GM23338 (cell line): Measurements from ENCODE around the gene ZNF148. TPM values are rescaled to one million over a fixed set of nuclear protein-coding genes. Genes with fewer than 3 reads are reported as not detected.

ENCODE experiments used
- ATAC-seq: fragments of 200-7000 bp; cut with Tn5 transposase; 3 replicates; pipeline ENCODE4 v1.9.1; 2020
- DNase-seq: peaks from one replicate; pipeline ENCODE4 v3.0.0-alpha.2; 2015; ENCODE audit warnings: low spot score
- H2AFZ ChIP-seq: fragments of 200-600 bp; sonication (generic); 2 replicates; pipeline ENCODE4 v1.8.0; 2016; ENCODE audit warnings: antibody characterized with exemption, mild to moderate bottlenecking, moderate library complexity
- H3F3A ChIP-seq: fragments of 200-600 bp; sonication (generic); replicated peaks from 2 replicates; pipeline ENCODE4 v1.8.0; 2017; ENCODE audit warnings: antibody characterized with exemption, mixed run types, low read depth
- H3K27ac ChIP-seq: fragments of 200-600 bp; sonication (generic); 2 replicates; pipeline ENCODE4 v1.6.1; 2016; ENCODE audit warnings: low read depth
- H3K27me3 ChIP-seq: fragments of 200-600 bp; sonication (generic); 2 replicates; pipeline ENCODE4 v1.8.0; 2016; ENCODE audit warnings: mild to moderate bottlenecking, mixed run types, moderate library complexity; ENCODE audit not compliant: insufficient read depth
- H3K36me3 ChIP-seq: fragments of 200-600 bp; sonication (generic); 2 replicates; pipeline ENCODE4 v1.8.0; 2016; ENCODE audit warnings: mild to moderate bottlenecking; ENCODE audit not compliant: insufficient read depth
- H3K4me1 ChIP-seq: fragments of 200-600 bp; sonication (generic); 2 replicates; pipeline ENCODE4 v1.8.0; 2016; ENCODE audit warnings: mild to moderate bottlenecking, moderate library complexity; ENCODE audit not compliant: insufficient read depth
- H3K4me2 ChIP-seq: fragments of 200-600 bp; sonication (generic); 2 replicates; pipeline ENCODE4 v1.7.1; 2017; ENCODE audit warnings: mixed run types
- H3K4me3 ChIP-seq: fragments of 200-600 bp; sonication (generic); 2 replicates; pipeline ENCODE4 v1.6.1; 2016; ENCODE audit warnings: mixed run types
- H3K79me2 ChIP-seq: fragments of 200-600 bp; sonication (generic); replicated peaks from 2 replicates; pipeline ENCODE4 v1.8.0; 2017; ENCODE audit warnings: mild to moderate bottlenecking; ENCODE audit not compliant: insufficient read depth
- H3K9me2 ChIP-seq: fragments of 200-600 bp; sonication (generic); 2 replicates; pipeline ENCODE4 v1.8.0; 2017; ENCODE audit not compliant: insufficient read depth
- H4K20me1 ChIP-seq: fragments of 200-600 bp; sonication (generic); replicated peaks from 2 replicates; pipeline ENCODE4 v1.8.0; 2017; ENCODE audit warnings: mild to moderate bottlenecking; ENCODE audit not compliant: insufficient read depth
- H3K27ac Mint-ChIP-seq: 2 replicates; pipeline ENCODE4 v1.8.0; 2020; ENCODE audit warnings: inconsistent platforms, mild to moderate bottlenecking, moderate library complexity, mixed read lengths
- H3K27me3 Mint-ChIP-seq: 3 replicates; pipeline ENCODE4 v1.8.0; 2022; ENCODE audit warnings: low read depth, mild to moderate bottlenecking, moderate library complexity, mixed read lengths, inconsistent platforms; ENCODE audit not compliant: insufficient read depth, poor library complexity
- H3K36me3 Mint-ChIP-seq: 3 replicates; pipeline ENCODE4 v1.8.0; 2021; ENCODE audit warnings: low read depth, mild to moderate bottlenecking, inconsistent platforms, moderate library complexity, mixed read lengths
- H3K4me1 Mint-ChIP-seq: 3 replicates; pipeline ENCODE4 v1.8.0; 2020; ENCODE audit warnings: mild to moderate bottlenecking, inconsistent platforms, mixed read lengths
- H3K4me3 Mint-ChIP-seq: 3 replicates; pipeline ENCODE4 v1.8.0; 2021; ENCODE audit warnings: moderate library complexity, mild to moderate bottlenecking, inconsistent platforms, mixed read lengths
- H3K9me3 Mint-ChIP-seq: 3 replicates; pipeline ENCODE4 v1.8.0; 2020; ENCODE audit warnings: moderate library complexity, mild to moderate bottlenecking, inconsistent platforms, mixed read lengths
- CREB1 ChIP-seq: fragments of 250-450 bp; sonication (Bioruptor Pico); IDR thresholded peaks from 2 replicates; pipeline ENCODE4 v1.5.0; 2020; ENCODE audit warnings: low read depth, mild to moderate bottlenecking, moderate library complexity
- EZH2 ChIP-seq: fragments of 200-600 bp; sonication (generic); IDR thresholded peaks from one replicate; pipeline ENCODE4 v1.8.0; 2017; ENCODE audit warnings: antibody characterized with exemption, mild to moderate bottlenecking, low read depth; ENCODE audit not compliant: unreplicated experiment
- EZH2phosphoT487 ChIP-seq: fragments of 200-600 bp; sonication (generic); IDR thresholded peaks from one replicate; pipeline ENCODE4 v1.8.1; 2018; ENCODE audit warnings: antibody characterized with exemption; ENCODE audit not compliant: unreplicated experiment
- JUNB ChIP-seq: IDR thresholded peaks from one replicate; pipeline ENCODE4 v1.6.1; 2016; ENCODE audit warnings: antibody characterized with exemption; ENCODE audit not compliant: unreplicated experiment
- NANOG ChIP-seq: IDR thresholded peaks from 2 replicates; pipeline ENCODE4 v1.6.1; 2016; ENCODE audit warnings: antibody characterized with exemption, borderline replicate concordance
- POLR2AphosphoS5 ChIP-seq: IDR thresholded peaks from 2 replicates; pipeline ENCODE4 v1.6.1; 2016; ENCODE audit warnings: antibody characterized with exemption, low read depth
- STAT1 ChIP-seq: IDR thresholded peaks from one replicate; pipeline ENCODE4 v1.6.1; 2016; ENCODE audit warnings: antibody characterized with exemption; ENCODE audit not compliant: unreplicated experiment
- ZNF114 ChIP-seq: fragments of 250-450 bp; sonication (Bioruptor Pico); IDR thresholded peaks from 2 replicates; pipeline ENCODE4 v1.5.0; 2020; ENCODE audit warnings: mild to moderate bottlenecking, moderate library complexity
- ZNF331 ChIP-seq: fragments of 250-450 bp; sonication (Bioruptor Pico); IDR thresholded peaks from 2 replicates; pipeline ENCODE4 v1.5.0; 2020; ENCODE audit warnings: low read depth, mild to moderate bottlenecking, moderate library complexity
- polyA plus RNA-seq: library from polyadenylated mRNA; unstranded; fragments of >200 nt; fragmentation: Nextera tagmentation; extraction: Ambion mirVana; gene quantifications from 2 replicates; pipeline ENCODE4 v1.2.1, GENCODE V29; 2016
- total RNA-seq: library from RNA; depleted of rRNA; stranded (reverse); fragments of >200 nt; shearing (Covaris generic); gene quantifications from 2 replicates; pipeline ENCODE4 v1.2.3, GENCODE V29; 2014
- TF ChIP-seq, protein P1 (sequence below): IDR thresholded peaks from one replicate; pipeline ENCODE4 v1.6.1; 2018; ENCODE audit warnings: antibody characterized with exemption; ENCODE audit not compliant: unreplicated experiment
- TF ChIP-seq, protein P2 (sequence below): fragments of 250-450 bp; sonication (Bioruptor Pico); IDR thresholded peaks from 2 replicates; pipeline ENCODE4 v1.5.0; 2020; ENCODE audit warnings: mild to moderate bottlenecking, moderate library complexity
- TF ChIP-seq, protein P3 (sequence below), 2 experiments: fragments of 200-600 bp in 1 of 2; sonication (generic) in 1 of 2; conservative IDR thresholded peaks; 2 replicates each; pipeline versions ENCODE4 v1.5.1 to v1.6.1; 2016 to 2017; ENCODE audit warnings: antibody characterized with exemption in 2 of 2, low read depth in 2 of 2, mild to moderate bottlenecking in 2 of 2, moderate library complexity in 1 of 2
- TF ChIP-seq, protein P4 (sequence below): IDR thresholded peaks from 2 replicates; pipeline ENCODE4 v1.6.1; 2016; ENCODE audit warnings: antibody characterized with exemption

ZNF148 gene
- total and polyA plus RNA-seq, 2 experiments from 2014 or later: 13.9 to 16.9 TPM

DNA sequence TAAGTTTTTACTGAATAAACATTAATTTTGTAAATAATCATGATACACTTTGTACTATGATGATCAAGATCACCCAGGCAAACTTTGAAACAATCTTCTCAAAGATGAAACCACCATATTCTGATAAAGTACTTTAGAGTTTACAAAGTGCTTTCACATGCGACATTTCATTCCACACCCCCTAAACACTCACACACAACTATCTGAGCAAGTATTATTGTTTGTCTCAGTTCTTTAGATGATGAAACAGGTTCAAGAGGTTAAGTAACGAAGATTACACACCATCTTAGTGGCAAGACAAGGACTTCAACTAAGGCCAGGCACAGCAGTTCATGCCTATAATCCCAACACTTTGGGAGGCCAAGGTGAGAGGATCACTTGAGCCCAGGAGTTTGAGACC, 37.6 kb downstream of the ZNF148 start:
- H3K27ac Mint-ChIP-seq: no peak overlapping the region
- ATAC-seq (no peak), DNase-seq (no peak)
- Histone ChIP-seq H3K27ac (no peak overlapping the region), H3K4me1 (no peaks in the 10 kb centered on the region; the same call in 1 of the 2 replicates), H3K27me3 (no peaks in the 10 kb centered on the region), H3F3A (no peaks in the 10 kb centered on the region), H4K20me1 (peaks cover 8% of the 10 kb centered on the region), H3K4me3 (no peak overlapping the region), H3K4me2 (no peak overlapping the region), H2AFZ (no peak overlapping the region), H3K36me3 (no peaks in the 10 kb centered on the region), H3K79me2 (peaks cover 97% of the 10 kb centered on the region), H3K9me2 (no peaks in the 10 kb centered on the region)
- H3K36me3 Mint-ChIP-seq: peaks cover 18% of the 10 kb centered on the region; the same call in 2 of the 3 replicates
- H3K4me1 Mint-ChIP-seq: peaks cover 8% of the 10 kb centered on the region
- H3K27me3 Mint-ChIP-seq: peaks cover 1% of the 10 kb centered on the region
- TF ChIP-seq, protein P1, sequence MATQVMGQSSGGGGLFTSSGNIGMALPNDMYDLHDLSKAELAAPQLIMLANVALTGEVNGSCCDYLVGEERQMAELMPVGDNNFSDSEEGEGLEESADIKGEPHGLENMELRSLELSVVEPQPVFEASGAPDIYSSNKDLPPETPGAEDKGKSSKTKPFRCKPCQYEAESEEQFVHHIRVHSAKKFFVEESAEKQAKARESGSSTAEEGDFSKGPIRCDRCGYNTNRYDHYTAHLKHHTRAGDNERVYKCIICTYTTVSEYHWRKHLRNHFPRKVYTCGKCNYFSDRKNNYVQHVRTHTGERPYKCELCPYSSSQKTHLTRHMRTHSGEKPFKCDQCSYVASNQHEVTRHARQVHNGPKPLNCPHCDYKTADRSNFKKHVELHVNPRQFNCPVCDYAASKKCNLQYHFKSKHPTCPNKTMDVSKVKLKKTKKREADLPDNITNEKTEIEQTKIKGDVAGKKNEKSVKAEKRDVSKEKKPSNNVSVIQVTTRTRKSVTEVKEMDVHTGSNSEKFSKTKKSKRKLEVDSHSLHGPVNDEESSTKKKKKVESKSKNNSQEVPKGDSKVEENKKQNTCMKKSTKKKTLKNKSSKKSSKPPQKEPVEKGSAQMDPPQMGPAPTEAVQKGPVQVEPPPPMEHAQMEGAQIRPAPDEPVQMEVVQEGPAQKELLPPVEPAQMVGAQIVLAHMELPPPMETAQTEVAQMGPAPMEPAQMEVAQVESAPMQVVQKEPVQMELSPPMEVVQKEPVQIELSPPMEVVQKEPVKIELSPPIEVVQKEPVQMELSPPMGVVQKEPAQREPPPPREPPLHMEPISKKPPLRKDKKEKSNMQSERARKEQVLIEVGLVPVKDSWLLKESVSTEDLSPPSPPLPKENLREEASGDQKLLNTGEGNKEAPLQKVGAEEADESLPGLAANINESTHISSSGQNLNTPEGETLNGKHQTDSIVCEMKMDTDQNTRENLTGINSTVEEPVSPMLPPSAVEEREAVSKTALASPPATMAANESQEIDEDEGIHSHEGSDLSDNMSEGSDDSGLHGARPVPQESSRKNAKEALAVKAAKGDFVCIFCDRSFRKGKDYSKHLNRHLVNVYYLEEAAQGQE: no peak
- TF ChIP-seq EZH2: no peak
- no peak for TF ChIP-seq EZH2phosphoT487
- TF ChIP-seq JUNB: no peak
- TF ChIP-seq ZNF114: no peak
- TF ChIP-seq NANOG: no peak
- TF ChIP-seq, protein P2, sequence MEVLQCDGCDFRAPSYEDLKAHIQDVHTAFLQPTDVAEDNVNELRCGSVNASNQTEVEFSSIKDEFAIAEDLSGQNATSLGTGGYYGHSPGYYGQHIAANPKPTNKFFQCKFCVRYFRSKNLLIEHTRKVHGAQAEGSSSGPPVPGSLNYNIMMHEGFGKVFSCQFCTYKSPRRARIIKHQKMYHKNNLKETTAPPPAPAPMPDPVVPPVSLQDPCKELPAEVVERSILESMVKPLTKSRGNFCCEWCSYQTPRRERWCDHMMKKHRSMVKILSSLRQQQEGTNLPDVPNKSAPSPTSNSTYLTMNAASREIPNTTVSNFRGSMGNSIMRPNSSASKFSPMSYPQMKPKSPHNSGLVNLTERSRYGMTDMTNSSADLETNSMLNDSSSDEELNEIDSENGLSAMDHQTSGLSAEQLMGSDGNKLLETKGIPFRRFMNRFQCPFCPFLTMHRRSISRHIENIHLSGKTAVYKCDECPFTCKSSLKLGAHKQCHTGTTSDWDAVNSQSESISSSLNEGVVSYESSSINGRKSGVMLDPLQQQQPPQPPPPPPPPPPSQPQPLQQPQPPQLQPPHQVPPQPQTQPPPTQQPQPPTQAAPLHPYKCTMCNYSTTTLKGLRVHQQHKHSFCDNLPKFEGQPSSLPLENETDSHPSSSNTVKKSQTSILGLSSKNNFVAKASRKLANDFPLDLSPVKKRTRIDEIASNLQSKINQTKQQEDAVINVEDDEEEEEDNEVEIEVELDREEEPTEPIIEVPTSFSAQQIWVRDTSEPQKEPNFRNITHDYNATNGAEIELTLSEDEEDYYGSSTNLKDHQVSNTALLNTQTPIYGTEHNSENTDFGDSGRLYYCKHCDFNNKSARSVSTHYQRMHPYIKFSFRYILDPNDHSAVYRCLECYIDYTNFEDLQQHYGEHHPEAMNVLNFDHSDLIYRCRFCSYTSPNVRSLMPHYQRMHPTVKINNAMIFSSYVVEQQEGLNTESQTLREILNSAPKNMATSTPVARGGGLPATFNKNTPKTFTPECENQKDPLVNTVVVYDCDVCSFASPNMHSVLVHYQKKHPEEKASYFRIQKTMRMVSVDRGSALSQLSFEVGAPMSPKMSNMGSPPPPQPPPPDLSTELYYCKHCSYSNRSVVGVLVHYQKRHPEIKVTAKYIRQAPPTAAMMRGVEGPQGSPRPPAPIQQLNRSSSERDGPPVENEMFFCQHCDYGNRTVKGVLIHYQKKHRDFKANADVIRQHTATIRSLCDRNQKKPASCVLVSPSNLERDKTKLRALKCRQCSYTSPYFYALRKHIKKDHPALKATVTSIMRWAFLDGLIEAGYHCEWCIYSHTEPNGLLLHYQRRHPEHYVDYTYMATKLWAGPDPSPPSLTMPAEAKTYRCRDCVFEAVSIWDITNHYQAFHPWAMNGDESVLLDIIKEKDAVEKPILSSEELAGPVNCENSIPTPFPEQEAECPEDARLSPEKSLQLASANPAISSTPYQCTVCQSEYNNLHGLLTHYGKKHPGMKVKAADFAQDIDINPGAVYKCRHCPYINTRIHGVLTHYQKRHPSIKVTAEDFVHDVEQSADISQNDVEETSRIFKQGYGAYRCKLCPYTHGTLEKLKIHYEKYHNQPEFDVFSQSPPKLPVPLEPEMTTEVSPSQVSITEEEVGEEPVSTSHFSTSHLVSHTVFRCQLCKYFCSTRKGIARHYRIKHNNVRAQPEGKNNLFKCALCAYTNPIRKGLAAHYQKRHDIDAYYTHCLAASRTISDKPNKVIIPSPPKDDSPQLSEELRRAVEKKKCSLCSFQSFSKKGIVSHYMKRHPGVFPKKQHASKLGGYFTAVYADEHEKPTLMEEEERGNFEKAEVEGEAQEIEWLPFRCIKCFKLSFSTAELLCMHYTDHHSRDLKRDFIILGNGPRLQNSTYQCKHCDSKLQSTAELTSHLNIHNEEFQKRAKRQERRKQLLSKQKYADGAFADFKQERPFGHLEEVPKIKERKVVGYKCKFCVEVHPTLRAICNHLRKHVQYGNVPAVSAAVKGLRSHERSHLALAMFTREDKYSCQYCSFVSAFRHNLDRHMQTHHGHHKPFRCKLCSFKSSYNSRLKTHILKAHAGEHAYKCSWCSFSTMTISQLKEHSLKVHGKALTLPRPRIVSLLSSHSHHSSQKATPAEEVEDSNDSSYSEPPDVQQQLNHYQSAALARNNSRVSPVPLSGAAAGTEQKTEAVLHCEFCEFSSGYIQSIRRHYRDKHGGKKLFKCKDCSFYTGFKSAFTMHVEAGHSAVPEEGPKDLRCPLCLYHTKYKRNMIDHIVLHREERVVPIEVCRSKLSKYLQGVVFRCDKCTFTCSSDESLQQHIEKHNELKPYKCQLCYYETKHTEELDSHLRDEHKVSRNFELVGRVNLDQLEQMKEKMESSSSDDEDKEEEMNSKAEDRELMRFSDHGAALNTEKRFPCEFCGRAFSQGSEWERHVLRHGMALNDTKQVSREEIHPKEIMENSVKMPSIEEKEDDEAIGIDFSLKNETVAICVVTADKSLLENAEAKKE (CRISPR knock-in tag): no peak
- TF ChIP-seq ZNF331 (CRISPR knock-in tag): no peak
- TF ChIP-seq, protein P3, sequence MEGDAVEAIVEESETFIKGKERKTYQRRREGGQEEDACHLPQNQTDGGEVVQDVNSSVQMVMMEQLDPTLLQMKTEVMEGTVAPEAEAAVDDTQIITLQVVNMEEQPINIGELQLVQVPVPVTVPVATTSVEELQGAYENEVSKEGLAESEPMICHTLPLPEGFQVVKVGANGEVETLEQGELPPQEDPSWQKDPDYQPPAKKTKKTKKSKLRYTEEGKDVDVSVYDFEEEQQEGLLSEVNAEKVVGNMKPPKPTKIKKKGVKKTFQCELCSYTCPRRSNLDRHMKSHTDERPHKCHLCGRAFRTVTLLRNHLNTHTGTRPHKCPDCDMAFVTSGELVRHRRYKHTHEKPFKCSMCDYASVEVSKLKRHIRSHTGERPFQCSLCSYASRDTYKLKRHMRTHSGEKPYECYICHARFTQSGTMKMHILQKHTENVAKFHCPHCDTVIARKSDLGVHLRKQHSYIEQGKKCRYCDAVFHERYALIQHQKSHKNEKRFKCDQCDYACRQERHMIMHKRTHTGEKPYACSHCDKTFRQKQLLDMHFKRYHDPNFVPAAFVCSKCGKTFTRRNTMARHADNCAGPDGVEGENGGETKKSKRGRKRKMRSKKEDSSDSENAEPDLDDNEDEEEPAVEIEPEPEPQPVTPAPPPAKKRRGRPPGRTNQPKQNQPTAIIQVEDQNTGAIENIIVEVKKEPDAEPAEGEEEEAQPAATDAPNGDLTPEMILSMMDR (conservative IDR thresholded peaks at IDR 0.05; ENCODE audit: low read depth in 2 of 2): no peak
- TF ChIP-seq, protein P4, sequence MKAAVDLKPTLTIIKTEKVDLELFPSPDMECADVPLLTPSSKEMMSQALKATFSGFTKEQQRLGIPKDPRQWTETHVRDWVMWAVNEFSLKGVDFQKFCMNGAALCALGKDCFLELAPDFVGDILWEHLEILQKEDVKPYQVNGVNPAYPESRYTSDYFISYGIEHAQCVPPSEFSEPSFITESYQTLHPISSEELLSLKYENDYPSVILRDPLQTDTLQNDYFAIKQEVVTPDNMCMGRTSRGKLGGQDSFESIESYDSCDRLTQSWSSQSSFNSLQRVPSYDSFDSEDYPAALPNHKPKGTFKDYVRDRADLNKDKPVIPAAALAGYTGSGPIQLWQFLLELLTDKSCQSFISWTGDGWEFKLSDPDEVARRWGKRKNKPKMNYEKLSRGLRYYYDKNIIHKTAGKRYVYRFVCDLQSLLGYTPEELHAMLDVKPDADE: no peak
- TF ChIP-seq STAT1: no peak
- TF ChIP-seq CREB1 (CRISPR knock-in tag): no peak
- TF ChIP-seq POLR2AphosphoS5: no peak
- no peak overlapping the region for H3K4me3 Mint-ChIP-seq
- peaks cover 11% of the 10 kb centered on the region for H3K9me3 Mint-ChIP-seq
